ENCODE measurements around the gene C17orf107. TPM values are rescaled to one million over a fixed set of nuclear protein-coding genes. Genes with fewer than 3 reads are reported as not detected.
"Not testable (repeated sequence)": the region's sequence is repeated elsewhere in the genome, so short reads cannot be mapped to it uniquely, and the experiment has no call there.

The C17orf107 gene
- total and polyA plus RNA-seq, 2 donors (not counting 1 experiment from before 2014, with no cell fraction given) = 3.9 to 4.6 TPM

DNA sequence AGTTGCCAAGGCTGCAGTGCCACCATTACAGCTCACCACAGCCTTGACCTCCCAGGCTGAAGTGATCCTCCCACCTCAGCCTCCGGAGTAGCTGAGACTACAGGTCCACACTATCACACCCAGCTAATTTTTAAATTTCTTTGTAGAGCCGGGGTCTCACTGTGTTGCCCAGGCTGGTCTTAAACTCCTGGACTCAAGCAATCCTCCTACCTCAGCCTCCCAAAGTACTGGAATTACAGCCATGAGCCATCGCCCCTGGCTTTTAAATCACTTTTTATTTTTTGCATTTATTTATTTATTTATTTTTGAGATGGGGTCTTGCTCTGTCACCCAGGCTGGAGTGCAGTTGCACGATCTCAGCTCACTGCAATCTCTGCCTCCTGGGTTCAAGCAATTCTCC is 15.2 kb downstream of the C17orf107 start:
- POLR2A ChIA-PET; H3K9me3 Mint-ChIP-seq (ENCODE audit: insufficient read depth); H3K4me1 Mint-ChIP-seq; H3K27me3 Mint-ChIP-seq; H3K79me2 ChIP-seq (ENCODE audit: control insufficient read depth, insufficient read depth, low read length); H3K9ac ChIP-seq (ENCODE audit: low read length); H3K4me1 ChIP-seq (ENCODE audit: control insufficient read depth in 2 of 2, insufficient read depth in 2 of 2, low read length in 2 of 2); intact Hi-C loops (cut with micrococcal nuclease); H3K9me3 ChIP-seq (ENCODE audit: control extremely low read depth in 1 of 3, control insufficient read depth in 2 of 3, insufficient read depth in 1 of 3, low read length in 2 of 3); ATAC-seq (ENCODE audit: low read depth); H3K4me3 Mint-ChIP-seq; H3K27ac Mint-ChIP-seq; H4K20me1 ChIP-seq (ENCODE audit: control insufficient read depth, insufficient read depth, low read length, poor library complexity, severe bottlenecking); H3K4me3 ChIP-seq (ENCODE audit: control extremely low read depth in 1 of 5, extremely low read depth in 1 of 5, insufficient read depth in 1 of 5, low read depth in 2 of 5, low read length in 4 of 5); DNase-seq; H3K36me3 ChIP-seq (replicated peaks in 1 of 2; ENCODE audit: control extremely low read depth in 1 of 2, control insufficient read depth in 1 of 2, extremely low read depth in 1 of 2, insufficient read depth in 2 of 2, low read length in 1 of 2); H3K4me2 ChIP-seq (replicated peaks; ENCODE audit: low read depth, low read length, poor library complexity, severe bottlenecking); H2AFZ ChIP-seq (ENCODE audit: insufficient read depth, low read depth, low read length, poor library complexity, severe bottlenecking); H3K27me3 ChIP-seq (replicated peaks in 1 of 4; ENCODE audit: control extremely low read depth in 1 of 4, control insufficient read depth in 3 of 4, insufficient read depth in 4 of 4, low read length in 3 of 4); H3K27ac ChIP-seq (ENCODE audit: low read length in 2 of 2): not testable (repeated sequence)
- CTCF ChIA-PET = interaction anchor here (1.1 kb wide), 1 partner anchor 11 kb away, joined by 3 read pairs; the partner anchor contains the start of gene CHRNE
- whole genome bisulfite sequencing (ENCODE audit: insufficient coverage) = 100% methylated on average over 2 of the region's 4 CpGs

GRCh38 chr17:4919511-4920047 is 20.2 kb downstream of the C17orf107 start:
- Histone ChIP-seq H3K36me3 (replicated peaks in 1 of 2; ENCODE audit: control extremely low read depth in 1 of 2, control insufficient read depth in 1 of 2, extremely low read depth in 1 of 2, insufficient read depth in 2 of 2, low read length in 1 of 2) (no peaks in the 10 kb centered on the region), H3K27me3 (replicated peaks in 1 of 4; ENCODE audit: control extremely low read depth in 1 of 4, control insufficient read depth in 3 of 4, insufficient read depth in 4 of 4, low read length in 3 of 4) (no peaks in the 10 kb centered on the region), H3K4me2 (replicated peaks; ENCODE audit: low read depth, low read length, poor library complexity, severe bottlenecking) (no peak overlapping the region), H3K9me3 (ENCODE audit: control extremely low read depth in 1 of 3, control insufficient read depth in 2 of 3, insufficient read depth in 1 of 3, low read length in 2 of 3) (no peaks in the 10 kb centered on the region), H4K20me1 (ENCODE audit: control insufficient read depth, insufficient read depth, low read length, poor library complexity, severe bottlenecking) (no peaks in the 10 kb centered on the region), H3K4me1 (ENCODE audit: control insufficient read depth in 2 of 2, insufficient read depth in 2 of 2, low read length in 2 of 2) (no peaks in the 10 kb centered on the region), H2AFZ (ENCODE audit: insufficient read depth, low read depth, low read length, poor library complexity, severe bottlenecking) (no peak overlapping the region), H3K9ac (ENCODE audit: low read length) (no peak overlapping the region), H3K79me2 (ENCODE audit: control insufficient read depth, insufficient read depth, low read length) (no peaks in the 10 kb centered on the region), H3K4me3 (ENCODE audit: control extremely low read depth in 1 of 5, extremely low read depth in 1 of 5, insufficient read depth in 1 of 5, low read depth in 2 of 5, low read length in 4 of 5) (no peak overlapping the region), H3K27ac (ENCODE audit: low read length in 2 of 2) (no peak overlapping the region)
- WGBS (ENCODE audit: insufficient coverage) = 89% methylated on average over 4 of the region's 8 CpGs
- no peak overlapping the region for H3K4me3 Mint-ChIP-seq
- H3K27me3 Mint-ChIP-seq = no peaks in the 10 kb centered on the region
- intact Hi-C loops (cut with micrococcal nuclease) = no loop called here
- no peak for TF ChIP-seq EZH2 (IDR thresholded peaks at IDR 0.05; ENCODE audit: borderline replicate concordance, insufficient read depth, low read depth, low read length, poor library complexity, severe bottlenecking)
- TF ChIP-seq, protein P1, sequence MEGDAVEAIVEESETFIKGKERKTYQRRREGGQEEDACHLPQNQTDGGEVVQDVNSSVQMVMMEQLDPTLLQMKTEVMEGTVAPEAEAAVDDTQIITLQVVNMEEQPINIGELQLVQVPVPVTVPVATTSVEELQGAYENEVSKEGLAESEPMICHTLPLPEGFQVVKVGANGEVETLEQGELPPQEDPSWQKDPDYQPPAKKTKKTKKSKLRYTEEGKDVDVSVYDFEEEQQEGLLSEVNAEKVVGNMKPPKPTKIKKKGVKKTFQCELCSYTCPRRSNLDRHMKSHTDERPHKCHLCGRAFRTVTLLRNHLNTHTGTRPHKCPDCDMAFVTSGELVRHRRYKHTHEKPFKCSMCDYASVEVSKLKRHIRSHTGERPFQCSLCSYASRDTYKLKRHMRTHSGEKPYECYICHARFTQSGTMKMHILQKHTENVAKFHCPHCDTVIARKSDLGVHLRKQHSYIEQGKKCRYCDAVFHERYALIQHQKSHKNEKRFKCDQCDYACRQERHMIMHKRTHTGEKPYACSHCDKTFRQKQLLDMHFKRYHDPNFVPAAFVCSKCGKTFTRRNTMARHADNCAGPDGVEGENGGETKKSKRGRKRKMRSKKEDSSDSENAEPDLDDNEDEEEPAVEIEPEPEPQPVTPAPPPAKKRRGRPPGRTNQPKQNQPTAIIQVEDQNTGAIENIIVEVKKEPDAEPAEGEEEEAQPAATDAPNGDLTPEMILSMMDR (IDR thresholded peaks at IDR 0.05) = no peak
- DNase-seq = no peak
- H3K27ac Mint-ChIP-seq = no peak overlapping the region
- CTCF ChIA-PET = interaction anchor here (0.7 kb wide), 2 partner anchors 20 to 28 kb away, joined by 3 to 9 read pairs; partner anchors contain the start of gene C17orf107
- no peak for ATAC-seq (ENCODE audit: low read depth)
- no peaks in the 10 kb centered on the region for H3K4me1 Mint-ChIP-seq
- POLR2A ChIA-PET = no interaction called here
- H3K9me3 Mint-ChIP-seq (ENCODE audit: insufficient read depth) = no peaks in the 10 kb centered on the region
